Breast epithelium (tissue), 4 donors: ENCODE measurements around the gene MEX3C. TPM values are rescaled to one million over a fixed set of nuclear protein-coding genes. Genes with fewer than 3 reads are reported as not detected.

ENCODE experiments used
- DNase-seq, 2 donors: peaks; one replicate each; pipeline ENCODE4 v3.0.0-alpha.2; 2019; ENCODE audit warnings: low spot score in 2 of 2
- H3K27ac ChIP-seq, 2 donors: fragments of 200-600 bp; sonication (generic) in 1 of 2; one replicate each; pipeline ENCODE4 v1.5.1; 2016 to 2019; ENCODE audit warnings: mild to moderate bottlenecking in 1 of 2
- H3K27me3 ChIP-seq, 2 donors: fragments of 200-600 bp; sonication (generic) in 1 of 2; one replicate each; pipeline versions ENCODE4 v1.5.1 to v1.6.0; 2017 to 2019; ENCODE audit warnings: control low read depth in 1 of 2, mild to moderate bottlenecking in 1 of 2
- H3K36me3 ChIP-seq: fragments of 200-600 bp; one replicate; pipeline ENCODE4 v1.5.1; 2019
- H3K4me1 ChIP-seq, 2 donors: fragments of 200-600 bp; sonication (generic); one replicate each; pipeline ENCODE4 v1.5.1; 2016 to 2019; ENCODE audit warnings: control low read depth in 1 of 2
- H3K4me3 ChIP-seq, 3 donors: fragments of 200-600 bp; sonication (generic); 1 replicate in 2 of 3; 2 replicates in 1 of 3; pipeline ENCODE4 v1.5.1; 2016 to 2019; ENCODE audit warnings: mild to moderate bottlenecking in 3 of 3, moderate library complexity in 2 of 3
- H3K9me3 ChIP-seq, 2 donors: fragments of 200-600 bp; sonication (generic) in 1 of 2; one replicate each; pipeline ENCODE4 v1.5.1; 2016 to 2019; ENCODE audit warnings: control low read depth in 1 of 2
- POLR2A ChIP-seq: fragments of 450-650 bp; IDR thresholded peaks from one replicate; pipeline ENCODE4 v1.6.1; 2016; ENCODE audit warnings: antibody characterized with exemption, mild to moderate bottlenecking, moderate library complexity
- POLR2AphosphoS5 ChIP-seq, 3 donors: sonication (generic); formaldehyde crosslinking; IDR thresholded peaks; one replicate each; pipeline ENCODE4 v1.6.1; 2017; ENCODE audit warnings: antibody characterized with exemption in 3 of 3
- intact Hi-C: fragments of 100-400 bp; cut with DNase I; formaldehyde crosslinking; loops from one replicate; pipeline ENCODE4 v1.15.1; 2023; ENCODE audit warnings: low total_unique reads
- total RNA-seq, 3 donors: library from RNA; depleted of rRNA; stranded (reverse); fragments of >200 nt; gene quantifications; one replicate each; pipeline ENCODE4 v1.1.0, GENCODE V29; 2016
- TF ChIP-seq, protein P1 (sequence below), 3 donors: fragments of 450-650 bp; IDR thresholded peaks; one replicate each; pipeline ENCODE4 v1.5.1; 2016 to 2017; ENCODE audit warnings: antibody characterized with exemption in 3 of 3, mild to moderate bottlenecking in 3 of 3, moderate library complexity in 3 of 3

Gene MEX3C
- total RNA-seq, 3 donors from 2014 or later, result 22.4 to 42.0 (median 29.2) TPM

DNA sequence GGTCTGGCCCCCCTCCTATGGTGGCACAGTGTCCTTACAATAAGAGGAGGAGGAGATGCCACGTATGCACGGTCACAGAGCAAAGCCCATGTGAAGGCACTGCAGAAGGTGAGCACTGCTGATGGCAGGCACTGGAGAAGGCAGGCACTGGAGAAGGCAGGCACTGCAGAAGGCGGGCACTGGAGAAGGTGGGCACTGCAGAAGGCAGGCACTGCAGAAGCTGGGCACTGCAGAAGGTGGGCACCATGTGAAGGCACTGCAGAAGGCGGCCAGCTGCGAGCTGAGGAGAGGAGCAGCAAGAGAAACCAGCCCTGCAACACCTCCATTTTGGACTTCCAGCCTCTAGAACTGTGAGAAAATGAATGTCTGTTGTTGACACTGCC is 46.3 kb downstream of the MEX3C start:
- Histone ChIP-seq H3K4me3 (no peak overlapping the region), H3K4me1 (no peaks in the 10 kb centered on the region), H3K27me3 (no peaks in the 10 kb centered on the region), H3K36me3 (no peaks in the 10 kb centered on the region), H3K27ac (no peak overlapping the region), H3K9me3 (no peaks in the 10 kb centered on the region)
- TF ChIP-seq POLR2A, result no peak
- TF ChIP-seq POLR2AphosphoS5 (IDR thresholded peaks at IDR 0.05), result no peak
- TF ChIP-seq, protein P1, sequence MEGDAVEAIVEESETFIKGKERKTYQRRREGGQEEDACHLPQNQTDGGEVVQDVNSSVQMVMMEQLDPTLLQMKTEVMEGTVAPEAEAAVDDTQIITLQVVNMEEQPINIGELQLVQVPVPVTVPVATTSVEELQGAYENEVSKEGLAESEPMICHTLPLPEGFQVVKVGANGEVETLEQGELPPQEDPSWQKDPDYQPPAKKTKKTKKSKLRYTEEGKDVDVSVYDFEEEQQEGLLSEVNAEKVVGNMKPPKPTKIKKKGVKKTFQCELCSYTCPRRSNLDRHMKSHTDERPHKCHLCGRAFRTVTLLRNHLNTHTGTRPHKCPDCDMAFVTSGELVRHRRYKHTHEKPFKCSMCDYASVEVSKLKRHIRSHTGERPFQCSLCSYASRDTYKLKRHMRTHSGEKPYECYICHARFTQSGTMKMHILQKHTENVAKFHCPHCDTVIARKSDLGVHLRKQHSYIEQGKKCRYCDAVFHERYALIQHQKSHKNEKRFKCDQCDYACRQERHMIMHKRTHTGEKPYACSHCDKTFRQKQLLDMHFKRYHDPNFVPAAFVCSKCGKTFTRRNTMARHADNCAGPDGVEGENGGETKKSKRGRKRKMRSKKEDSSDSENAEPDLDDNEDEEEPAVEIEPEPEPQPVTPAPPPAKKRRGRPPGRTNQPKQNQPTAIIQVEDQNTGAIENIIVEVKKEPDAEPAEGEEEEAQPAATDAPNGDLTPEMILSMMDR (IDR thresholded peaks at IDR 0.05), result no peak
- no peak for DNase-seq
- intact Hi-C loops, result loop anchor here (2.0 kb wide), 1 partner anchor 74 kb away; no protein-coding TSS in a partner anchor

DNA sequence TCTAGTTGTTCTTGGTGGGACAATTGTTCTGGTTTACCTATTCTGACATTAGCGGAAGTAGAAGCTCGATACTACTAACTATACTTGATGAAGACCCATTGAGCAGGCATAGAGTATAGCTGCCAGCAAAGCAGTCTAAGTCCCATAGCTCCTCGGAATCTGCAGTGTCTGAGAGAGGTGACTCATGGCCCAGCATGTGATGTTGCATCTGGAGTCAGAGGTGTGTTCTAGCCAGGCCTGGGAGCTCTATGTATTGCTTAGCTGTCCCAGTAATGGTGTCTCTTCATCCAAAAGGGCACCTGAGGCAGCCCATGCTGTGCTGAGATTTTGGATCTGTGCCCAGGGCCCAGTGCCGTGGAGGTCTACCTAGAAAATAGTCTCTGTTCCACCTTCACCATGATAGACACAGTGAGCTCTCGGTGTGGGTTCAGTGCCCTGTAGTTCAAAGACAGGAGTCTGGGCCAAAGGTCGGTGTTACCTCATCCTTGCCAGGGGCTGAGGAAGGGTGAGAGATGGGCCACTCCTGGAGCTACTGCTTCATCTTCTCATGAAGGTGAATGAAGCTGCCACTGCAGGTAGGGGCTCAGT is 47.3 kb downstream of the MEX3C start:
- TF ChIP-seq POLR2A, result no peak
- TF ChIP-seq POLR2AphosphoS5 (IDR thresholded peaks at IDR 0.05), result no peak
- TF ChIP-seq, protein P1 (IDR thresholded peaks at IDR 0.05), result no peak
- Histone ChIP-seq H3K9me3 (no peaks in the 10 kb centered on the region), H3K27me3 (no peaks in the 10 kb centered on the region), H3K36me3 (no peaks in the 10 kb centered on the region), H3K27ac (no peak overlapping the region), H3K4me3 (no peak overlapping the region), H3K4me1 (no peaks in the 10 kb centered on the region)
- no peak for DNase-seq
- intact Hi-C loops, result loop anchor here (2.0 kb wide), 1 partner anchor 73 kb away; no protein-coding TSS in a partner anchor

DNA sequence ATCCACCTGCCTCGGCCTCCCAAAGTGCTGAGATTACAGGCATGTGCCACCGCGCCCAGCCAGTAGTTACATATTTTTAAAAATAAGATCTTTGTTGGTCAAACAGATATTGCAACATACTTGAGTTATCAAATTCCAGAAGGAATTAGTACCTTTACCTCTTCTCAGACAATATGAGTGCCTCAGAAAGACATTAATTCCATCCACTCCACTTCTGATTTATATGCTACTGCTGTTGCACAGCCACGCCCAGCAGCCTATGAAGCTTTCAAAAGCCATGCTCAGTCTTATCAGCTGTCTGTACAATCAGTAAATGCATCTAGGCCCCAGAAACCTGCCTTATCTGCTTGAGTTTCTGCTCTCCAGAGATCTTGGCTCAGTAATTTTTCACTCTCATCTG is 47.8 kb downstream of the MEX3C start:
- TF ChIP-seq, protein P1 (IDR thresholded peaks at IDR 0.05), result no peak
- TF ChIP-seq POLR2AphosphoS5 (IDR thresholded peaks at IDR 0.05), result no peak
- no peak for TF ChIP-seq POLR2A
- intact Hi-C loops, result loop anchor here (2.0 kb wide), 1 partner anchor 73 kb away; no protein-coding TSS in a partner anchor
- H3K36me3 ChIP-seq, result no peaks in the 10 kb centered on the region
- no peak overlapping the region for H3K27ac ChIP-seq
- DNase-seq, result no peak
- H3K4me3 ChIP-seq, result no peak overlapping the region
- H3K9me3 ChIP-seq, result no peaks in the 10 kb centered on the region
- H3K4me1 ChIP-seq, result no peaks in the 10 kb centered on the region
- no peaks in the 10 kb centered on the region for H3K27me3 ChIP-seq

DNA sequence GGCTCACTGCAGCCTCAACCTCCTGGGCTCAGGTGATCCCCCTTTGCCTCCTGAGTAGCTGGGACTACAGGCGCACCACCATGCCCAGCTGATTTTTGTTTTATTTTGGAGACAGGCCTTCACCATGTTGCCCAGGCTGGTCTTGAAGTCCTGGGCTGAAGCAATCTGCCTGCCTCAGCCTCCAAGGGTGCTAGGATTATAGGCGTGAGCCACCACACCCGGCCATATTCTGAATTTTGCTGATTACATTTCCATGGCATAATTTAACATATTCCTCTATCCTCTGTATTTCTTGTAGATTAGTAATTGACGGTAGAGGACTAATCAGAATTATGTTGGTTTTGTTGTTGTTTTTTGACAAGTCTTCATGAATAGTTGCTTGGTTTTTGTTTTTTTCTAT is 50.6 kb downstream of the MEX3C start:
- H3K4me1 ChIP-seq, result no peaks in the 10 kb centered on the region

DNA sequence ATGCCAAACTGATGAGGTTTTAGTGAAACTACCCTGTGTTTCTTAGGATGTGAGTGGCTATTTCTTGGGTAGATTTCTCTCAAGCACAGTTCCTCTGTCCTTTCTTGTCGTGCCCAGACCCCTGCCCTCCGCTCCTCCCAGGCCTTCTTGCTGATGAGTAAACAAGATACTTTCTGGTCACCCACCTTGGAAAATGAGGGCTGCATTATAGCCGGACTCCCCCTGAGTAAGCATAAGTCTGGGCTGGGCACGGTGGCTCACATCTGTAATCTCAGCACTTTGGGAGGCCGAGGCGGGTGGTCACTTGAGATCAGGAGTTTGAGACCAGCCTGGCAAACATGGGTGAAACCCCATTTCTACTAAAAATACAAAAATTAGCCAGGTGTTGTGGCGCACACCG is 58.5 kb downstream of the MEX3C start:
- intact Hi-C loops, result no loop called here
- Histone ChIP-seq H3K36me3 (no peaks in the 10 kb centered on the region), H3K27ac (no peak overlapping the region), H3K27me3 (no peaks in the 10 kb centered on the region), H3K9me3 (no peaks in the 10 kb centered on the region), H3K4me1 (no peaks in the 10 kb centered on the region), H3K4me3 (no peak overlapping the region)
- TF ChIP-seq, protein P1 (IDR thresholded peaks at IDR 0.05), result no peak
- TF ChIP-seq POLR2A (no peak), POLR2AphosphoS5 (IDR thresholded peaks at IDR 0.05) (no peak)
- DNase-seq, result no peak

More for the DNA sequence above, 50.6 kb downstream of the MEX3C start:
- intact Hi-C loops, result no loop called here
- H3K4me3 ChIP-seq, result no peak overlapping the region
- H3K27me3 ChIP-seq, result no peaks in the 10 kb centered on the region
- TF ChIP-seq POLR2A (no peak), POLR2AphosphoS5 (IDR thresholded peaks at IDR 0.05) (no peak)
- TF ChIP-seq, protein P1 (IDR thresholded peaks at IDR 0.05), result no peak
- DNase-seq, result no peak
- H3K27ac ChIP-seq, result no peak overlapping the region
- H3K9me3 ChIP-seq, result no peaks in the 10 kb centered on the region
- H3K36me3 ChIP-seq, result no peaks in the 10 kb centered on the region
